Measurements from ENCODE around the gene TSGA10IP. TPM values are rescaled to one million over a fixed set of nuclear protein-coding genes. Genes with fewer than 3 reads are reported as not detected.

The TSGA10IP gene
- total RNA-seq, 1 experiment from 2014 or later = 3.4 TPM

DNA sequence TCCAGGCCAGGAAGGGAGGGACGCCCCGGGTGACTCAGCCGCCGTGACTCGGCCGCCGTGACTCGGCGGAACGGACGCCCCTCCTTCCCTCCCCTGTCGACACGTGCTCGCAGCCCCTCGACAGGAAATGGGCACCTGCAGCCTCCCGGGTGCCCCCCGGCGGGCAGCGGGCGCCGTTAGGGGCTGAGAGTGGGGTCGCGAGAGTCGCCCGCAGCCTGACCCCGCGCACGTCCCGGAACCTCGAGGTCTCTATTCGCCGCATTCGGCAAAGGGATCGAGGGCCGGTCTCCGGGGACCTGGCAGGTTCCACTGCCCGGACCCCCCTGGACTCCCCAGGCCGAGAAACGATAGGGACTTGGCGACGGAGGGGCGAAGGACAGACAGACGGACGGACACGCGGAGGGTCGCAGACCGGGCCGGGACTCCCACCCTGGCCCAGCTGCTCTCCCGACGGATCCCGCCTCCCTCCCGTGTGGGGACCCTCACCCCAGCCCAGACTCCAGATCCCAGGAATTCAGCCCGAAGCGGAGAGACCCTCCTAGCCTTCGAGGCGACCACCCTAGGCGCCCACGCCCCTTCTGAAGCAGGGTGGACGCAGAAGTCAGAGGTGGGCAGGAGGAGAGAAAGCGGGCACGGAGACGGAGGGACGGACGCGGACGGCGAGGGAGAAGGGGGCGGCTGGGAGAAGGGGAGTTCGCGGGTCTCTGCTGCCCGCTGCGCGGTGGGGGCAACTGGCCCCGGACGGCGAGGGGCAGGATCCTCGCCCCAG lies 45.7 kb upstream of the TSGA10IP start (continued):
- 0 out of 2 replicates have a peak, but pooled peaks have one; percentile 17 for TF ChIP-seq MYBL2 (CRISPR knock-in tag; IDR thresholded peaks at IDR 0.05)
- TF ChIP-seq, protein P1, sequence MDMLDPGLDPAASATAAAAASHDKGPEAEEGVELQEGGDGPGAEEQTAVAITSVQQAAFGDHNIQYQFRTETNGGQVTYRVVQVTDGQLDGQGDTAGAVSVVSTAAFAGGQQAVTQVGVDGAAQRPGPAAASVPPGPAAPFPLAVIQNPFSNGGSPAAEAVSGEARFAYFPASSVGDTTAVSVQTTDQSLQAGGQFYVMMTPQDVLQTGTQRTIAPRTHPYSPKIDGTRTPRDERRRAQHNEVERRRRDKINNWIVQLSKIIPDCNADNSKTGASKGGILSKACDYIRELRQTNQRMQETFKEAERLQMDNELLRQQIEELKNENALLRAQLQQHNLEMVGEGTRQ (CRISPR knock-in tag; IDR thresholded peaks at IDR 0.05) = no peak
- 0 out of 2 replicates have a peak, but pooled peaks have one; percentile 17 for TF ChIP-seq FOXP1 (CRISPR knock-in tag; IDR thresholded peaks at IDR 0.05; ENCODE audit: borderline replicate concordance)
- 0 out of 2 replicates have a peak, but pooled peaks have one; percentile 58 for TF ChIP-seq CREB1 (CRISPR knock-in tag; IDR thresholded peaks at IDR 0.05)
- peak; percentile 17; the same call in 1 of the 2 replicates for TF ChIP-seq TEAD1 (CRISPR knock-in tag; IDR thresholded peaks at IDR 0.05)
- TF ChIP-seq NFE2L1 (CRISPR knock-in tag; IDR thresholded peaks at IDR 0.05) = 0 out of 2 replicates have a peak, but pooled peaks have one; percentile 20

DNA sequence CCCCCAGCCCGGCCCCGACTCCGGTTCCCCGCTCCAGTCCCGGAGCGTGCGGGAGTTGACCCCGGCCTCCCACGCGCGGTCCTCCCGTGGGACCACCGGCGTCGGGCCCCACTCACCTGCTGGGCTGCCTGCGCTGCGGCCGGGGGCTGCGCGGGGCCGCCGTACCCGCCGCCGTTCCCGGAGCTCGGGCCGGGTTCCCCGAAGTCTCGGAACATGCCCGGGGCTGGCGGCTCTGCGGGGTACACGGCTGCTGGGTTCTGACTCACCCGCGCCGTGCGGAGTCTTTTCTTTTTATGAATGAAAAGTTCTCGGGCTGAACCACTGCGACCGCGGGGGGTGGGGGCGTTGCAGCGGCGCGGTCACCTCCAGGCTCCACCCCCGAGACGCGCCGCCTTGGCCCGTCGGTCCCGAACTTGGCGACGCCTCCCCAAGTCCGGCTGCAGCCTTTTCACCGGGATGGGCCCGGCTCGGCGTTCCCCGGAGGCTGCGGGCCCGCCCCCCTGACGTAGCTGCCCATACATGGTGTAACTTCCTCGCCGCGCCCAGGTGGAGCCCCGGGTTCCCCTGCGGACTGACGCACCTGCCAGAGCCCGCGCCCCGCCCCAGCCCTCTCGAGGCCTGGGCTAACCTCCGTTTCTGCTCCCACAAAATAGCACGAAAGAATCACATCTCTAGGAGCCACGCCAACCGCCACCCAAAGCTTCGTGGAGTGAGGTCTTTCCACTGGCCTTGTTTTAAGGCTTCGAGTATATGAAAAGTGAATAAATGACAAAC lies 45.0 kb upstream of the TSGA10IP start, which contains the start of gene FOSL1:
TSS of gene FOSL1 (minus strand) at position 264 of the 774 bp plus-strand sequence. CDS start at position 215, 49 bp downstream.
- 0 out of 2 replicates have a peak within 1 kb of the TSS, but pooled peaks have one; percentile 41 for H3K27ac Mint-ChIP-seq
- peak within 1 kb of the TSS; percentile 72 for H3K4me3 Mint-ChIP-seq
- H3K9me3 Mint-ChIP-seq = no peaks in the 10 kb centered on the region
- H3K27me3 Mint-ChIP-seq (ENCODE audit: low read depth) = peaks cover 78% of the 10 kb centered on the region
- DNase-seq (ENCODE audit: low spot score) = peak; percentile 97
- peak; percentile 95 for ATAC-seq
- ChIA-PET POLR2A (interaction anchor here (0.6 to 1.7 kb wide), 8 partner anchors 10 to 50 kb away, joined by 3 to 6 read pairs (median 3); partner anchors contain the start of genes CCDC85B, FIBP and MUS81), CTCF (interaction anchor here (1.0 to 2.2 kb wide), 7 partner anchors 9 to 189 kb away, joined by 3 to 33 read pairs (median 10); partner anchors contain the start of genes CCDC85B, FIBP and MUS81)
- 0 out of 2 replicates have a peak, but pooled peaks cover 4% of the 10 kb centered on the region for H3K4me1 Mint-ChIP-seq
- H3K36me3 Mint-ChIP-seq = no peaks in the 10 kb centered on the region; the same call in 1 of the 2 replicates
- TF ChIP-seq, protein P2, sequence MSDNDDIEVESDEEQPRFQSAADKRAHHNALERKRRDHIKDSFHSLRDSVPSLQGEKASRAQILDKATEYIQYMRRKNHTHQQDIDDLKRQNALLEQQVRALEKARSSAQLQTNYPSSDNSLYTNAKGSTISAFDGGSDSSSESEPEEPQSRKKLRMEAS (CRISPR knock-in tag; IDR thresholded peaks at IDR 0.05) = peak; percentile 86
- TF ChIP-seq SP1 (CRISPR knock-in tag; conservative IDR thresholded peaks at IDR 0.05) (peak; percentile 97), ZBTB21 (CRISPR knock-in tag; IDR thresholded peaks at IDR 0.05; ENCODE audit: borderline replicate concordance) (no peak), CREB1 (CRISPR knock-in tag; IDR thresholded peaks at IDR 0.05) (0 out of 2 replicates have a peak, but pooled peaks have one; percentile 42), MYBL2 (CRISPR knock-in tag; IDR thresholded peaks at IDR 0.05) (no peak), ZNF121 (CRISPR knock-in tag; IDR thresholded peaks at IDR 0.05) (peak; percentile 72), GABPB1 (CRISPR knock-in tag; IDR thresholded peaks at IDR 0.05) (peak; percentile 51), ZNF281 (CRISPR knock-in tag; IDR thresholded peaks at IDR 0.05) (no peak), CREM (CRISPR knock-in tag; IDR thresholded peaks at IDR 0.05) (peak; percentile 80)
- TF ChIP-seq, protein P3, sequence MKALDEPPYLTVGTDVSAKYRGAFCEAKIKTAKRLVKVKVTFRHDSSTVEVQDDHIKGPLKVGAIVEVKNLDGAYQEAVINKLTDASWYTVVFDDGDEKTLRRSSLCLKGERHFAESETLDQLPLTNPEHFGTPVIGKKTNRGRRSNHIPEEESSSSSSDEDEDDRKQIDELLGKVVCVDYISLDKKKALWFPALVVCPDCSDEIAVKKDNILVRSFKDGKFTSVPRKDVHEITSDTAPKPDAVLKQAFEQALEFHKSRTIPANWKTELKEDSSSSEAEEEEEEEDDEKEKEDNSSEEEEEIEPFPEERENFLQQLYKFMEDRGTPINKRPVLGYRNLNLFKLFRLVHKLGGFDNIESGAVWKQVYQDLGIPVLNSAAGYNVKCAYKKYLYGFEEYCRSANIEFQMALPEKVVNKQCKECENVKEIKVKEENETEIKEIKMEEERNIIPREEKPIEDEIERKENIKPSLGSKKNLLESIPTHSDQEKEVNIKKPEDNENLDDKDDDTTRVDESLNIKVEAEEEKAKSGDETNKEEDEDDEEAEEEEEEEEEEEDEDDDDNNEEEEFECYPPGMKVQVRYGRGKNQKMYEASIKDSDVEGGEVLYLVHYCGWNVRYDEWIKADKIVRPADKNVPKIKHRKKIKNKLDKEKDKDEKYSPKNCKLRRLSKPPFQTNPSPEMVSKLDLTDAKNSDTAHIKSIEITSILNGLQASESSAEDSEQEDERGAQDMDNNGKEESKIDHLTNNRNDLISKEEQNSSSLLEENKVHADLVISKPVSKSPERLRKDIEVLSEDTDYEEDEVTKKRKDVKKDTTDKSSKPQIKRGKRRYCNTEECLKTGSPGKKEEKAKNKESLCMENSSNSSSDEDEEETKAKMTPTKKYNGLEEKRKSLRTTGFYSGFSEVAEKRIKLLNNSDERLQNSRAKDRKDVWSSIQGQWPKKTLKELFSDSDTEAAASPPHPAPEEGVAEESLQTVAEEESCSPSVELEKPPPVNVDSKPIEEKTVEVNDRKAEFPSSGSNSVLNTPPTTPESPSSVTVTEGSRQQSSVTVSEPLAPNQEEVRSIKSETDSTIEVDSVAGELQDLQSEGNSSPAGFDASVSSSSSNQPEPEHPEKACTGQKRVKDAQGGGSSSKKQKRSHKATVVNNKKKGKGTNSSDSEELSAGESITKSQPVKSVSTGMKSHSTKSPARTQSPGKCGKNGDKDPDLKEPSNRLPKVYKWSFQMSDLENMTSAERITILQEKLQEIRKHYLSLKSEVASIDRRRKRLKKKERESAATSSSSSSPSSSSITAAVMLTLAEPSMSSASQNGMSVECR (CRISPR knock-in tag; IDR thresholded peaks at IDR 0.05; ENCODE audit: borderline replicate concordance) = 0 out of 2 replicates have a peak, but pooled peaks have one; percentile 48
